Adipocyte (in vitro differentiated cells): ENCODE results near the gene RPL23.
A peak's percentile ranks its signal among the peaks of the same experiment; 100 is the strongest.

ENCODE experiments used
- DNase-seq: peaks from one replicate; pipeline ENCODE4 v3.0.0-alpha.2; 2015; ENCODE audit warnings: low read depth
- H3K27me3 ChIP-seq: replicated peaks from 2 replicates; pipeline ENCODE4 v1.7.0; 2013; ENCODE audit warnings: mild to moderate bottlenecking, low read length, moderate library complexity; ENCODE audit not compliant: control insufficient read depth, insufficient read depth
- H3K36me3 ChIP-seq: 2 replicates; pipeline ENCODE4 v1.7.0; 2013; ENCODE audit warnings: low read length, mild to moderate bottlenecking, moderate library complexity; ENCODE audit not compliant: control insufficient read depth, insufficient read depth, severe bottlenecking
- H3K4me1 ChIP-seq: 2 replicates; pipeline ENCODE4 v1.7.0; 2013; ENCODE audit warnings: mild to moderate bottlenecking, low read length, moderate library complexity; ENCODE audit not compliant: control insufficient read depth, insufficient read depth
- H3K4me3 ChIP-seq: 2 replicates; pipeline ENCODE4 v1.7.0; 2013; ENCODE audit warnings: mild to moderate bottlenecking, low read length, moderate library complexity
- H3K9ac ChIP-seq: 2 replicates; pipeline ENCODE4 v1.7.0; 2013; ENCODE audit warnings: mild to moderate bottlenecking, low read length, moderate library complexity
- H3K9me3 ChIP-seq: 2 replicates; pipeline ENCODE4 v1.7.0; 2013; ENCODE audit warnings: mild to moderate bottlenecking, low read length, moderate library complexity; ENCODE audit not compliant: control insufficient read depth

RPL23 gene

GRCh38 chr17:38853292-38854219 is at the start of gene RPL23:
Gene RPL23, minus strand, starts transcription at chr17:38853721. Its CDS starts 11 bp downstream, at chr17:38853710.
- no peaks in the 10 kb centered on the region for H3K27me3 ChIP-seq
- H3K9me3 ChIP-seq = no peaks in the 10 kb centered on the region
- peak within 1 kb of the TSS; percentile 98 for H3K4me3 ChIP-seq
- H3K9ac ChIP-seq = peak within 1 kb of the TSS; percentile 99
- peaks cover 26% of the 10 kb centered on the region for H3K4me1 ChIP-seq
- peak; percentile 99 for DNase-seq
- H3K36me3 ChIP-seq = peaks cover 40% of the 10 kb centered on the region

- no peaks in the 10 kb centered on the region for H3K27me3 ChIP-seq
- H3K9me3 ChIP-seq = no peaks in the 10 kb centered on the region
- peak; percentile 75 for DNase-seq
- peak overlapping the region; percentile 83 for H3K9ac ChIP-seq
- peaks cover 82% of the 10 kb centered on the region for H3K4me1 ChIP-seq
- peaks cover 58% of the 10 kb centered on the region for H3K36me3 ChIP-seq
- peak overlapping the region; percentile 72 for H3K4me3 ChIP-seq
Observed at GRCh38 chr17:38900978-38901656, 47.6 kb upstream of the RPL23 start.

GRCh38 chr17:38899421-38899820 is 45.9 kb upstream of the RPL23 start:
- H3K36me3 ChIP-seq = peaks cover 58% of the 10 kb centered on the region
- H3K4me3 ChIP-seq = no peak overlapping the region

GRCh38 chr17:38898812-38899348 is 45.4 kb upstream of the RPL23 start:
- Histone ChIP-seq H3K9ac (no peak overlapping the region), H3K9me3 (no peaks in the 10 kb centered on the region), H3K27me3 (no peaks in the 10 kb centered on the region), H3K36me3 (peaks cover 60% of the 10 kb centered on the region), H3K4me1 (peaks cover 85% of the 10 kb centered on the region), H3K4me3 (no peak overlapping the region)
- no peak for DNase-seq

More at GRCh38 chr17:38899421-38899820, 45.9 kb upstream of the RPL23 start:
- Histone ChIP-seq H3K27me3 (no peaks in the 10 kb centered on the region), H3K9ac (no peak overlapping the region), H3K9me3 (no peaks in the 10 kb centered on the region), H3K4me1 (peaks cover 83% of the 10 kb centered on the region)
- DNase-seq = no peak

- H3K4me1 ChIP-seq = peaks cover 85% of the 10 kb centered on the region
- no peaks in the 10 kb centered on the region for H3K27me3 ChIP-seq
- H3K36me3 ChIP-seq = peaks cover 60% of the 10 kb centered on the region
- DNase-seq = no peak
- H3K4me3 ChIP-seq = no peak overlapping the region
- H3K9ac ChIP-seq = peak overlapping the region; percentile 40
- H3K9me3 ChIP-seq = no peaks in the 10 kb centered on the region
Observed at GRCh38 chr17:38898291-38898679, 44.8 kb upstream of the RPL23 start.

DNA sequence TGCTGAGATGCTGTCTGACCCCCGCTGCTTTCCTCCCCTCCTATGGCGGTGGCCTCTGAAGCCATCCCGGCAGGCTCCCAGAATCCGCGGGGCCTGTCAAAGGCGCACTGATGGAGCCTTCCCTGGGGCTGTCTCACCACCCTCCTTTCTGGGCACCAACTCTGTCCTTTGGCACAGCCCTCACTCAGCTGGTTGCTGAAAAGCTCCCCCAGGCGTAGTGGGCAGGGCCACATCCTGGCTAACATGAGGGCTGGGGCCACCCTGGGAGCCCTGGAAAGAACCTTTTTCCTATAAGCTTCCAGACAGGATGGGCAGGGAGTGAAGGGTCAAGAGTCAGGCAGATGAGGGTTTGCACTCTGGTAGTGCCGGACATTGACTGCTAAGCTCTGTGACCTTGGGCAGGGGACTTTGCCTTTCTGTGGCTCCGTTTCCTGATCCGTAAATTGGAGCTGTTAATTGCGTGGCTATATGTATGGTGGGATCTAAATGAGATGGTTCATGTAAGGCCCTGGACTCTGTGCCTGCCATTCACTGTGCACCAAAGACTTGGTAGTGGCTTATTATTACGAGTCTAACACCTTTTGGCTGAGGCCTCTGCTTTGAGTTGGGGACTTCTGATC is 44.3 kb upstream of the RPL23 start:
- H3K9ac ChIP-seq = peak overlapping the region; percentile 40
- no peak overlapping the region for H3K4me3 ChIP-seq
- peaks cover 85% of the 10 kb centered on the region for H3K4me1 ChIP-seq
- peaks cover 60% of the 10 kb centered on the region for H3K36me3 ChIP-seq
- no peak for DNase-seq
- no peaks in the 10 kb centered on the region for H3K27me3 ChIP-seq
- H3K9me3 ChIP-seq = no peaks in the 10 kb centered on the region

DNA sequence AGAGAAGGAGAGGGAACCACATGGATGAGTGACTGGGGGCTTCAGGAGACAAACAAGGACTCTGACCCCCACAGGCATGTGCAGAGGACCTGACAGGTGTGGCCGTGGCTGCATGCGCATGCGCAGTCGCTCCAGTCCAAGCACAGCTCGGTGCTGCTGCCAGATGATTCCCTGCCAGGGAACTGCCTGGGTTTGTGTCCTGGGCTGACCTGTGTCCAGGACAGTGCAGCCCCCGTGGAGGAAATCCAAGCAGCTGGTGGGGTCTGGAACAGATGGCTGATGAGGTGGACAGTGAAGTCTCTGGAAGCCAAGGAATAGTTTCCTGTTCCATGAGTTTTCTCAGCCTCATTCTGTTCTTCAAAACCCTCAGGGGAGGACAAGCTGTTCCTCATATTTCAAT is 43.7 kb upstream of the RPL23 start:
- peaks cover 65% of the 10 kb centered on the region for H3K36me3 ChIP-seq
- peaks cover 84% of the 10 kb centered on the region for H3K4me1 ChIP-seq

GRCh38 chr17:38896346-38896954 is 42.9 kb upstream of the RPL23 start:
- H3K27me3 ChIP-seq = no peaks in the 10 kb centered on the region
- H3K4me3 ChIP-seq = no peak overlapping the region
- H3K4me1 ChIP-seq = peaks cover 78% of the 10 kb centered on the region
- no peaks in the 10 kb centered on the region for H3K9me3 ChIP-seq
- peak overlapping the region; percentile 40 for H3K9ac ChIP-seq
- no peak for DNase-seq
- H3K36me3 ChIP-seq = peaks cover 72% of the 10 kb centered on the region

More for the DNA sequence above, 43.7 kb upstream of the RPL23 start:
- Histone ChIP-seq H3K4me3 (peak overlapping the region; percentile 24), H3K9ac (peak overlapping the region; percentile 40), H3K27me3 (no peaks in the 10 kb centered on the region), H3K9me3 (no peaks in the 10 kb centered on the region)
- no peak for DNase-seq

GRCh38 chr17:38894276-38894675 is 40.8 kb upstream of the RPL23 start:
- peaks cover 57% of the 10 kb centered on the region for H3K4me1 ChIP-seq
- no peak for DNase-seq
- H3K36me3 ChIP-seq = peaks cover 89% of the 10 kb centered on the region
- H3K4me3 ChIP-seq = no peak overlapping the region
- H3K9ac ChIP-seq = peak overlapping the region; percentile 63
- H3K27me3 ChIP-seq = no peaks in the 10 kb centered on the region
- H3K9me3 ChIP-seq = no peaks in the 10 kb centered on the region

DNA sequence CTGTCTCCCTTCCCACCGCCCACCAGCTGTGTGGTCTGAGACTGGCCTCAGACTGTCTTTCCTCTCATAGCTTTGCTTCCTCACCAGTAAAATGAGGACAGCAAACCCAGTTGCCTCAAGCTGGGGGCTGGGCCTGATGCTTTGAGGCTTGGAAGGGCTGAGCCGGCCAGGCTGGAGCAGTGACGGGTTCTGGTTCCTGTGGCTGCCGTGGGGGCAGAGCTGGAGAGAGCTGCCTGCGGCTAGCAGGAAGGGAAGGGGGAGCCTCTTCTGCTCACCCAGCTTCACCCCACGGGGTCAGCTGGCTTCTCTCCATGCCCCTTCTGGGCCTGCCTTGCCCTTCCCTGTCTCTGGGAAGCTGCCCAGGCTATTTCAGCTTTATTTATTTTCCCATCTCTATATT is 40.1 kb upstream of the RPL23 start:
- no peaks in the 10 kb centered on the region for H3K27me3 ChIP-seq
- H3K4me3 ChIP-seq = no peak overlapping the region
- peak overlapping the region; percentile 63 for H3K9ac ChIP-seq
- H3K4me1 ChIP-seq = peaks cover 53% of the 10 kb centered on the region
- no peak for DNase-seq
- H3K9me3 ChIP-seq = no peaks in the 10 kb centered on the region
- H3K36me3 ChIP-seq = peaks cover 89% of the 10 kb centered on the region
